Mesenchymal stem cell (in vitro differentiated cells and primary cell): ENCODE data around the gene ADAMTSL3.

Experiments
- DNase-seq: peaks from one replicate; pipeline ENCODE4 v3.0.0-alpha.2; 2013
- H2AFZ ChIP-seq: one replicate; pipeline ENCODE4 v1.6.1; 2013; ENCODE audit warnings: low read depth, mild to moderate bottlenecking, control low read depth, inconsistent platforms, low read length, moderate library complexity
- H2AK5ac ChIP-seq: 2 replicates; pipeline ENCODE4 v1.6.1; 2013; ENCODE audit warnings: low read length, moderate library complexity, mild to moderate bottlenecking, inconsistent platforms; ENCODE audit not compliant: severe bottlenecking
- H2BK120ac ChIP-seq: one replicate; pipeline ENCODE4 v1.6.1; 2013; ENCODE audit warnings: low read depth, mild to moderate bottlenecking, inconsistent platforms, low read length, moderate library complexity
- H2BK12ac ChIP-seq, 2 experiments: one replicate each; pipeline ENCODE4 v1.6.1; 2013; ENCODE audit warnings: inconsistent platforms in 2 of 2, low read length in 2 of 2, mild to moderate bottlenecking in 2 of 2, moderate library complexity in 2 of 2, control low read depth in 1 of 2
- H2BK15ac ChIP-seq: one replicate; pipeline ENCODE4 v1.6.1; 2013; ENCODE audit warnings: mild to moderate bottlenecking, low read depth, inconsistent platforms; ENCODE audit not compliant: poor library complexity, severe bottlenecking
- H2BK5ac ChIP-seq: 2 replicates; pipeline ENCODE4 v1.6.1; 2013; ENCODE audit warnings: low read depth, mild to moderate bottlenecking, low read length, control low read depth, inconsistent platforms; ENCODE audit not compliant: poor library complexity, severe bottlenecking
- H3K14ac ChIP-seq, 2 experiments: one replicate each; pipeline ENCODE4 v1.6.1; 2013; ENCODE audit warnings: inconsistent platforms in 2 of 2, low read length in 2 of 2, control low read depth in 1 of 2, mild to moderate bottlenecking in 1 of 2, moderate library complexity in 1 of 2
- H3K18ac ChIP-seq, 2 experiments: one replicate each; pipeline ENCODE4 v1.6.1; 2013; ENCODE audit warnings: inconsistent platforms in 2 of 2, low read length in 2 of 2, control low read depth in 1 of 2, low read depth in 1 of 2, mild to moderate bottlenecking in 1 of 2
- H3K23ac ChIP-seq, 2 experiments: one replicate each; pipeline ENCODE4 v1.6.1; 2013; ENCODE audit warnings: inconsistent platforms in 2 of 2, low read length in 2 of 2, mild to moderate bottlenecking in 2 of 2, moderate library complexity in 2 of 2, control low read depth in 1 of 2
- H3K27ac ChIP-seq: 2 replicates; pipeline ENCODE4 v1.5.1; 2013; ENCODE audit warnings: mild to moderate bottlenecking, moderate library complexity, low read length, control low read depth, inconsistent platforms; ENCODE audit not compliant: poor library complexity, severe bottlenecking
- H3K27me3 ChIP-seq, 2 experiments: 2 replicates each; pipeline versions ENCODE4 v1.6.1 to v1.7.0; 2013; ENCODE audit warnings: low read length in 2 of 2, mild to moderate bottlenecking in 2 of 2, moderate library complexity in 2 of 2, control low read depth in 1 of 2, inconsistent platforms in 1 of 2; ENCODE audit not compliant: control insufficient read depth in 1 of 2, insufficient read depth in 1 of 2
- H3K36me3 ChIP-seq, 2 experiments: 2 replicates each; pipeline versions ENCODE4 v1.6.1 to v1.7.0; 2013; ENCODE audit warnings: low read length in 2 of 2, control low read depth in 1 of 2, inconsistent platforms in 1 of 2, low read depth in 1 of 2, mild to moderate bottlenecking in 1 of 2; ENCODE audit not compliant: insufficient read depth in 2 of 2, control insufficient read depth in 1 of 2
- H3K4ac ChIP-seq, 2 experiments: one replicate each; pipeline ENCODE4 v1.6.1; 2013; ENCODE audit warnings: inconsistent platforms in 2 of 2, low read length in 2 of 2, mild to moderate bottlenecking in 2 of 2, moderate library complexity in 2 of 2, control low read depth in 1 of 2, low read depth in 1 of 2
- H3K4me1 ChIP-seq: 2 replicates; pipeline ENCODE4 v1.6.1; 2013; ENCODE audit warnings: low read depth, low read length, control low read depth; ENCODE audit not compliant: control insufficient read depth, insufficient read depth
- H3K4me2 ChIP-seq: 2 replicates; pipeline ENCODE4 v1.6.1; 2013; ENCODE audit warnings: low read length, mild to moderate bottlenecking, inconsistent platforms; ENCODE audit not compliant: poor library complexity, severe bottlenecking
- H3K4me3 ChIP-seq, 2 experiments: 2 replicates each; pipeline versions ENCODE4 v1.5.1 to v1.7.0; 2013; ENCODE audit warnings: low read length in 2 of 2, mild to moderate bottlenecking in 2 of 2, control low read depth in 1 of 2, low read depth in 1 of 2; ENCODE audit not compliant: insufficient read depth in 1 of 2
- H3K79me1 ChIP-seq: replicated peaks from 2 replicates; pipeline ENCODE4 v1.6.1; 2013; ENCODE audit warnings: mild to moderate bottlenecking, control low read depth, low read length, inconsistent platforms; ENCODE audit not compliant: poor library complexity, severe bottlenecking
- H3K9ac ChIP-seq: 2 replicates; pipeline ENCODE4 v1.7.0; 2013; ENCODE audit warnings: mild to moderate bottlenecking, low read length, moderate library complexity
- H3K9me3 ChIP-seq: 2 replicates; pipeline ENCODE4 v1.7.0; 2013; ENCODE audit warnings: mild to moderate bottlenecking, low read length; ENCODE audit not compliant: control insufficient read depth
- H4K8ac ChIP-seq: one replicate; pipeline ENCODE4 v1.6.1; 2013; ENCODE audit warnings: inconsistent platforms, mild to moderate bottlenecking, low read length, moderate library complexity
- H4K91ac ChIP-seq: one replicate; pipeline ENCODE4 v1.6.1; 2013; ENCODE audit warnings: mild to moderate bottlenecking, low read length, inconsistent platforms
- WGBS: methylation state at CpG from one replicate; pipeline ENCODE4 v1.1.7; 2013; ENCODE audit warnings: mixed read lengths; 5-methylcytosine and 5-hydroxymethylcytosine counted together

ADAMTSL3 gene

GRCh38 chr15:83927704-83928391, 273.9 kb downstream of the ADAMTSL3 start:
- peaks cover 0 to 5% of the 10 kb centered on the region in 2 experiments for H3K27me3 ChIP-seq
- H3K14ac ChIP-seq: no peak overlapping the region
- no peak overlapping the region for H2AFZ ChIP-seq
- H2BK15ac ChIP-seq: no peak overlapping the region
- no peak overlapping the region for H2BK12ac ChIP-seq
- H3K9ac ChIP-seq: no peak overlapping the region
- H2AK5ac ChIP-seq: no peak overlapping the region
- H2BK120ac ChIP-seq: no peak overlapping the region
- H3K18ac ChIP-seq: no peak overlapping the region
- DNase-seq: no peak
- no peak overlapping the region for H2BK5ac ChIP-seq
- H3K4me1 ChIP-seq: no peaks in the 10 kb centered on the region
- H3K36me3 ChIP-seq: no peaks in the 10 kb centered on the region
- H3K9me3 ChIP-seq: no peaks in the 10 kb centered on the region
- H4K8ac ChIP-seq: no peak overlapping the region
- H3K4me3 ChIP-seq: no peak overlapping the region
- WGBS: 100% methylated on average over 1 of the region's 2 CpGs
- no peak overlapping the region for H3K4ac ChIP-seq
- H3K27ac ChIP-seq: no peak overlapping the region
- H3K4me2 ChIP-seq: no peak overlapping the region
- no peak overlapping the region for H4K91ac ChIP-seq
- no peaks in the 10 kb centered on the region for H3K79me1 ChIP-seq
- no peak overlapping the region for H3K23ac ChIP-seq

DNA sequence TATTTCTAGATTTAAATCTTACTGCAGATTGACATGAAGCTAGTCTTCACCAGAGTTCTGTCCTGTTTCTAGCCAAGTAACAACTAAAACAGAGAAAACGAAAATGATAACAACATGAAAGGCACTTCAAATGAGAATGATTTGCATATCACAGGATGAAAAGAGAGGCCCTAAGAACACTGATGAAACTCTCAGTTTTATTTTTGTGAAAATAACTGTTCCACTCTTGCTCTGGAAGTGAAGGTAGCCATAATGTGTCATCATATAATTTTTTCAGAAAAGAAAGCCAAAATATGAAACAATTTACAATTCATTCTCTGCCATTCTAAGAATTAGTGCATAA, 274.4 kb downstream of the ADAMTSL3 start:
- Histone ChIP-seq H2BK15ac (no peak overlapping the region), H2BK120ac (no peak overlapping the region), H3K4me3 (no peak overlapping the region), H2AFZ (no peak overlapping the region), H3K36me3 (no peaks in the 10 kb centered on the region), H3K4me1 (no peaks in the 10 kb centered on the region), H3K9me3 (no peaks in the 10 kb centered on the region), H3K18ac (no peak overlapping the region), H3K79me1 (no peaks in the 10 kb centered on the region), H3K9ac (no peak overlapping the region), H3K27ac (no peak overlapping the region), H3K4me2 (no peak overlapping the region), H3K14ac (no peak overlapping the region), H2AK5ac (no peak overlapping the region), H2BK12ac (no peak overlapping the region), H3K23ac (no peak overlapping the region), H4K91ac (no peak overlapping the region), H2BK5ac (no peak overlapping the region), H3K4ac (no peak overlapping the region), H4K8ac (no peak overlapping the region), H3K27me3 (peaks cover 0 to 5% of the 10 kb centered on the region in 2 experiments)
- DNase-seq: no peak
- WGBS: 83% methylated on average over 1 of the region's 1 CpG

DNA sequence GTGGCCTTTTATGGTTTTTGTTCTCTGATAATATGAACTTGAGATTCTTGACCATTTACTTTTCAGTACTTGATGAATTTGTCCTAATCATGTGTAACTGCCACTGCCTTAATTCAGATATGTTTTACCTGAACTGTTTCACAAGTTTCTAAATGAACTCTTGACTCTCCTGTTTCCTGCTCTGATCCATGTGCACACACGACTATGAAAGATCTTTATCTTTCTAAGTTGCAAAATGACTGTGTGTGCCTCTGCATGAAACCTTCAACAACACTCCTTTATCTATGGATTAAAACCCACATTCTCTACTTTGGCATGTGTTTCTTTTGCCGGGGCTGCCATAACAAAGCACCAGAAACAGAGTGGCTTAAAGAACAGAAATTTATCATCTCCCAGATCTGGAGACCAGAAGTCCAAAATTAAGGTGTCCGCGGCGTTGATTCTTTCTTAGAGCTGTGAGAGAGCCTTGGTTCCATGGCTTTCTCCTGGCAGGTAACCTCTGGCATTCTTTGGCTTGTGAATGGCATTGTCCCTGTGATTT, 275.0 kb downstream of the ADAMTSL3 start:
- Histone ChIP-seq H2AFZ (no peak overlapping the region), H3K14ac (no peak overlapping the region), H2BK5ac (no peak overlapping the region), H3K9me3 (peaks cover 5% of the 10 kb centered on the region), H3K27ac (no peak overlapping the region), H3K18ac (no peak overlapping the region), H3K27me3 (peaks cover 0 to 5% of the 10 kb centered on the region in 2 experiments), H3K36me3 (no peaks in the 10 kb centered on the region), H4K8ac (no peak overlapping the region), H3K23ac (no peak overlapping the region), H3K9ac (no peak overlapping the region), H4K91ac (no peak overlapping the region), H3K4me3 (no peak overlapping the region), H2BK12ac (no peak overlapping the region), H2AK5ac (no peak overlapping the region), H3K4ac (no peak overlapping the region), H3K79me1 (no peaks in the 10 kb centered on the region), H3K4me1 (no peaks in the 10 kb centered on the region), H2BK120ac (no peak overlapping the region), H2BK15ac (no peak overlapping the region), H3K4me2 (no peak overlapping the region)
- no peak for DNase-seq
- WGBS: 85% methylated on average over 5 of the region's 5 CpGs

DNA sequence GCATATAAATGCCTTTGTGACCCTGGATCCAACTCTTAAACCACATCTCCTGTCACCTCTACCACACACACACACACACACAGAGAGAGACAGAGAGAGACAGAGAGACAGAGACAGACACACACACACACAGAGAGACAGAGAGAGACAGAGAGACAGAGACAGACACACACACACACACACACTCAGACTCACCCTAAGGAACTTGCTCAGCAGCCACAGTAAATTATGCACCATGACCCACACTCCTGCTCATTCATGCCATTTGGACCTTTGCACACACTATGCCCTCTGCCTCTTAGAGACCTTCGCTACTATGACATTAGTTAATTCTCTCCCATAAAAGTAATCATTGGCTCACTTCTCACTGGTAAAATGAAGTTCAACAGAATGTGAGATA, 275.7 kb downstream of the ADAMTSL3 start:
- H3K9ac ChIP-seq: no peak overlapping the region
- peaks cover 10% of the 10 kb centered on the region for H3K9me3 ChIP-seq
- H3K27ac ChIP-seq: no peak overlapping the region
- no peak overlapping the region for H3K18ac ChIP-seq
- no peaks in the 10 kb centered on the region for H3K79me1 ChIP-seq
- H3K4ac ChIP-seq: no peak overlapping the region
- H3K27me3 ChIP-seq: peaks cover 0 to 5% of the 10 kb centered on the region in 2 experiments
- H2AFZ ChIP-seq: no peak overlapping the region
- no peak overlapping the region for H3K4me3 ChIP-seq
- no peak overlapping the region for H3K14ac ChIP-seq
- no peak overlapping the region for H2BK120ac ChIP-seq
- H4K8ac ChIP-seq: no peak overlapping the region
- no peaks in the 10 kb centered on the region for H3K36me3 ChIP-seq
- H3K23ac ChIP-seq: no peak overlapping the region
- WGBS: no CpG with 5 or more reads among the region's 1 CpG
- no peak overlapping the region for H4K91ac ChIP-seq
- H3K4me1 ChIP-seq: no peaks in the 10 kb centered on the region
- no peak overlapping the region for H3K4me2 ChIP-seq
- no peak overlapping the region for H2AK5ac ChIP-seq
- H2BK15ac ChIP-seq: no peak overlapping the region
- no peak for DNase-seq
- H2BK12ac ChIP-seq: no peak overlapping the region
- no peak overlapping the region for H2BK5ac ChIP-seq
